ENCODE results near the gene ENDOV. TPM values are rescaled to one million over a fixed set of nuclear protein-coding genes. Genes with fewer than 3 reads are reported as not detected.
A peak's percentile ranks its signal among the peaks of the same experiment; 100 is the strongest.

The ENDOV gene
- total and polyA plus RNA-seq, 2 of the 13 experiments (the other 11 are each of a cell fraction or from before 2014, with no cell fraction given), result 15.1 to 17.1 TPM

GRCh38 chr17:80439499-80439898 lies 24.5 kb downstream of the ENDOV start:
- Histone ChIP-seq H3K9me3 (ENCODE audit: low read length) (no peaks in the 10 kb centered on the region), H3K4me3 (replicated peaks in 1 of 3; ENCODE audit: insufficient read depth in 1 of 3, low read depth in 2 of 3, low read length in 3 of 3) (no peak overlapping the region), H2AFZ (ENCODE audit: low read length) (no peak overlapping the region), H3K9ac (ENCODE audit: insufficient read depth, low read depth, low read length) (no peak overlapping the region), H3K27me3 (ENCODE audit: control insufficient read depth in 1 of 2, insufficient read depth in 2 of 2, low read length in 2 of 2) (peaks cover 7 to 12% of the 10 kb centered on the region in 2 experiments; a peak in 2 of 5 replicates), H4K20me1 (ENCODE audit: insufficient read depth, low read length) (peaks cover 14% of the 10 kb centered on the region; the same call in 1 of the 2 replicates), H3K4me2 (ENCODE audit: low read depth, low read length) (no peak overlapping the region), H3K79me2 (ENCODE audit: insufficient read depth, low read length) (no peaks in the 10 kb centered on the region), H3K36me3 (replicated peaks in 1 of 2; ENCODE audit: control insufficient read depth in 1 of 2, insufficient read depth in 2 of 2, low read length in 2 of 2) (no peaks in the 10 kb centered on the region), H3K27ac (ENCODE audit: extremely low read length, insufficient read depth, low read length) (no peak overlapping the region), H3K4me1 (ENCODE audit: insufficient read depth, low read length) (no peaks in the 10 kb centered on the region)
- intact Hi-C loops (cut with micrococcal nuclease; ENCODE audit: unreplicated experiment) (no loop called here), in situ Hi-C loops (cut with HindIII; ENCODE audit: extremely low pct_ligation_motif_present, low pct_unique_long_range_greater_than_20kb) (no loop called here)
- POLR2A ChIA-PET, result no interaction called here
- TF ChIP-seq ZFYVE20 (CRISPR knock-in tag; IDR thresholded peaks at IDR 0.05; ENCODE audit: borderline replicate concordance, low read depth), result no peak
- CTCF ChIA-PET (ENCODE audit: low intra/inter-chr PET ratio, low total read pairs), result no interaction called here
- ATAC-seq, result no peak
- 41% methylated on average over 9 of the region's 9 CpGs for WGBS (ENCODE audit: low lambda C conversion rate)
- no peak for DNase-seq (ENCODE audit: low spot score)
- no TSS peak for BruUV-seq (replicated peaks)
- FAIRE-seq, result no peak

DNA sequence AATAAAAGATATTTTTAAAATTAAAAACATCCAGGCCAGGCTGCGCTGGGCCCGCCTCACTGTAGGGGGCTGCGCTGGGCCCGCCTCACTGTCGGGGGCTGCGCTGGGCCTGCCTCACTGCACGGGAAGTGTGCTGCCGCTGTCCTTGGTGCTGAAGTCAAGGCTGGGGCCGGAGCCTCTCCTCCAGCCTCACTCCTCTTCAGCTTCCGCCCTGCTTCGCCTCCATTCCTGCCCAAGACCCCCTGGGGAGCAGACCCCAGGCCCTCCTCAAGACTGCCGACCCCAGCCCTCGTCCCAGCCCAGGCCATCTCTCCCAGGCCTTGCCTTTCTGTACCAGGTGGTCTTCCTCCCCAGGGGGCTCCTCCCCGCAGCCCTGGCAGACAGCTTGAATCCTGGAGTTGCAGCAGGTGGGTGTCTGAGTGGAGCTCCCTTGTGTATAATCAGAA lies 26.2 kb downstream of the ENDOV start:
- no peaks in the 10 kb centered on the region for H3K9me3 ChIP-seq (ENCODE audit: low read length)
- H3K79me2 ChIP-seq (ENCODE audit: insufficient read depth, low read length), result no peaks in the 10 kb centered on the region
- H3K36me3 ChIP-seq (replicated peaks in 1 of 2; ENCODE audit: control insufficient read depth in 1 of 2, insufficient read depth in 2 of 2, low read length in 2 of 2), result no peaks in the 10 kb centered on the region
- ChIA-PET CTCF (ENCODE audit: low intra/inter-chr PET ratio, low total read pairs) (no interaction called here), POLR2A (interaction anchor here (1.7 kb wide), 1 partner anchor 14 kb away, joined by 6 read pairs; no protein-coding TSS in a partner anchor)
- WGBS (ENCODE audit: low lambda C conversion rate), result 10% methylated on average over 14 of the region's 14 CpGs
- peaks cover 14% of the 10 kb centered on the region; the same call in 1 of the 2 replicates for H4K20me1 ChIP-seq (ENCODE audit: insufficient read depth, low read length)
- no peak overlapping the region for H2AFZ ChIP-seq (ENCODE audit: low read length)
- H3K4me1 ChIP-seq (ENCODE audit: insufficient read depth, low read length), result no peaks in the 10 kb centered on the region
- H3K4me3 ChIP-seq (replicated peaks in 1 of 3; ENCODE audit: insufficient read depth in 1 of 3, low read depth in 2 of 3, low read length in 3 of 3), result no peak overlapping the region
- BruUV-seq (replicated peaks), result no TSS peak
- FAIRE-seq (no peak), DNase-seq (ENCODE audit: low spot score) (peak; percentile 35), ATAC-seq (peak; percentile 74)
- in situ Hi-C loops (cut with HindIII; ENCODE audit: extremely low pct_ligation_motif_present, low pct_unique_long_range_greater_than_20kb), result no loop called here
- no peak overlapping the region for H3K27ac ChIP-seq (ENCODE audit: extremely low read length, insufficient read depth, low read length)
- H3K4me2 ChIP-seq (ENCODE audit: low read depth, low read length), result no peak overlapping the region
- no peak overlapping the region for H3K9ac ChIP-seq (ENCODE audit: insufficient read depth, low read depth, low read length)
- intact Hi-C loops (cut with micrococcal nuclease; ENCODE audit: unreplicated experiment), result no loop called here
- peaks cover 7 to 20% of the 10 kb centered on the region in 2 experiments; a peak in 3 of 5 replicates for H3K27me3 ChIP-seq (ENCODE audit: control insufficient read depth in 1 of 2, insufficient read depth in 2 of 2, low read length in 2 of 2)
- TF ChIP-seq KDM6A (CRISPR knock-in tag; IDR thresholded peaks at IDR 0.05; ENCODE audit: low read depth) (no peak), TEAD2 (CRISPR knock-in tag; IDR thresholded peaks at IDR 0.05) (peak; percentile 86; the same call in 1 of the 2 replicates), MZF1 (CRISPR knock-in tag; IDR thresholded peaks at IDR 0.05; ENCODE audit: borderline replicate concordance) (peak; percentile 83; the same call in 1 of the 2 replicates), ZNF839 (CRISPR knock-in tag; IDR thresholded peaks at IDR 0.05; ENCODE audit: borderline replicate concordance) (peak; percentile 80; the same call in 1 of the 2 replicates), DPF2 (CRISPR knock-in tag; IDR thresholded peaks at IDR 0.05; ENCODE audit: borderline replicate concordance, low read depth) (no peak), ZSCAN25 (CRISPR knock-in tag; IDR thresholded peaks at IDR 0.05) (peak; percentile 38; the same call in 1 of the 2 replicates), SNRNP70 (IDR thresholded peaks at IDR 0.05; ENCODE audit: low read depth, low read length) (no peak), REXO4 (CRISPR knock-in tag; IDR thresholded peaks at IDR 0.05; ENCODE audit: borderline replicate concordance) (no peak), ZNF335 (CRISPR knock-in tag; IDR thresholded peaks at IDR 0.05) (peak; percentile 89; the same call in 1 of the 2 replicates), PTBP1 (IDR thresholded peaks at IDR 0.05; ENCODE audit: low read depth, low read length, poor library complexity, severe bottlenecking) (peak; percentile 76), SIX4 (CRISPR knock-in tag; IDR thresholded peaks at IDR 0.05) (peak; percentile 84; the same call in 1 of the 2 replicates), XBP1 (CRISPR knock-in tag; IDR thresholded peaks at IDR 0.05) (peak; percentile 91), MTERF4 (CRISPR knock-in tag; IDR thresholded peaks at IDR 0.05) (peak; percentile 96; the same call in 1 of the 2 replicates), ZNF891 (CRISPR knock-in tag; IDR thresholded peaks at IDR 0.05) (peak; percentile 83; the same call in 1 of the 2 replicates)
- TF ChIP-seq, protein P1, sequence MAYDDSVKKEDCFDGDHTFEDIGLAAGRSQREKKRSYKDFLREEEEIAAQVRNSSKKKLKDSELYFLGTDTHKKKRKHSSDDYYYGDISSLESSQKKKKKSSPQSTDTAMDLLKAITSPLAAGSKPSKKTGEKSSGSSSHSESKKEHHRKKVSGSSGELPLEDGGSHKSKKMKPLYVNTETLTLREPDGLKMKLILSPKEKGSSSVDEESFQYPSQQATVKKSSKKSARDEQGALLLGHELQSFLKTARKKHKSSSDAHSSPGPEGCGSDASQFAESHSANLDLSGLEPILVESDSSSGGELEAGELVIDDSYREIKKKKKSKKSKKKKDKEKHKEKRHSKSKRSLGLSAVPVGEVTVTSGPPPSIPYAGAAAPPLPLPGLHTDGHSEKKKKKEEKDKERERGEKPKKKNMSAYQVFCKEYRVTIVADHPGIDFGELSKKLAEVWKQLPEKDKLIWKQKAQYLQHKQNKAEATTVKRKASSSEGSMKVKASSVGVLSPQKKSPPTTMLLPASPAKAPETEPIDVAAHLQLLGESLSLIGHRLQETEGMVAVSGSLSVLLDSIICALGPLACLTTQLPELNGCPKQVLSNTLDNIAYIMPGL (CRISPR knock-in tag; IDR thresholded peaks at IDR 0.05; ENCODE audit: borderline replicate concordance in 1 of 2, low read depth in 1 of 2), result peak in 1 of 2 experiments; percentile 49; a peak in 1 of 4 replicates
